K562 (cell line): ENCODE data around the gene PI4K2B.

Source experiments
- CBX2 ChIP-seq: fragments of 200-600 bp; sonication (generic); IDR thresholded peaks from one replicate; pipeline ENCODE4 v1.6.1; 2012; ENCODE audit warnings: mild to moderate bottlenecking, low read length, inconsistent platforms; ENCODE audit not compliant: insufficient read depth, poor library complexity, severe bottlenecking
- CTCF ChIP-seq, 3 experiments: IDR thresholded peaks in 2 of 3; conservative IDR thresholded peaks in 1 of 3; 2 replicates each; pipeline ENCODE4 v1.5.1; 2011 to 2012; ENCODE audit warnings: low read length in 3 of 3, mild to moderate bottlenecking in 3 of 3, control low read depth in 2 of 3, improper control_type of control experiment in 1 of 3, inconsistent platforms in 1 of 3, low read depth in 1 of 3, mixed read lengths in 1 of 3, moderate library complexity in 1 of 3; ENCODE audit not compliant: insufficient read depth in 2 of 3
- FOXA3 ChIP-seq, 2 experiments: fragments of 450-650 bp in 1 of 2; sonication (generic) in 1 of 2; formaldehyde crosslinking; IDR thresholded peaks in 1 of 2; conservative IDR thresholded peaks in 1 of 2; 2 replicates each; pipeline versions ENCODE4 v1.4.0 to v1.8.0; 2020 to 2022; ENCODE audit warnings: mild to moderate bottlenecking in 2 of 2, missing genetic modification reagents in 1 of 2
- HDAC6 ChIP-seq: IDR thresholded peaks from 2 replicates; pipeline ENCODE4 v1.6.1; 2012; ENCODE audit warnings: low read depth, mild to moderate bottlenecking, control low read depth, inconsistent platforms, low read length, moderate library complexity
- HNRNPL ChIP-seq: fragments of 200-400 bp; formaldehyde crosslinking; IDR thresholded peaks from 2 replicates; pipeline ENCODE4 v1.6.1; 2017; ENCODE audit warnings: low read depth, mild to moderate bottlenecking, low read length
- KDM4B ChIP-seq, 2 experiments: fragments of 450-650 bp in 1 of 2; sonication (generic) in 1 of 2; IDR thresholded peaks; 2 replicates each; pipeline ENCODE4 v1.6.1; 2016 to 2017; ENCODE audit warnings: borderline replicate concordance in 2 of 2, antibody characterized with exemption in 1 of 2, low read depth in 1 of 2, mild to moderate bottlenecking in 1 of 2
- MAFF ChIP-seq: IDR thresholded peaks from 2 replicates; pipeline ENCODE4 v1.6.1; 2012; ENCODE audit warnings: low read length, improper control_type of control experiment
- MXI1 ChIP-seq: IDR thresholded peaks from 2 replicates; pipeline ENCODE4 v1.6.1; 2011; ENCODE audit warnings: low read depth, mild to moderate bottlenecking, improper control_type of control experiment, low read length
- ZNF280A ChIP-seq: fragments of 450-650 bp; IDR thresholded peaks from 2 replicates; pipeline ENCODE4 v1.6.1; 2018; ENCODE audit warnings: mild to moderate bottlenecking, low read depth; ENCODE audit not compliant: partially characterized antibody
- TF ChIP-seq, protein P1 (sequence below): sonication (generic); formaldehyde crosslinking; IDR thresholded peaks from 2 replicates; pipeline ENCODE4 v1.9.0; 2022; ENCODE audit warnings: mild to moderate bottlenecking, missing genetic modification reagents
- TF ChIP-seq, protein P2 (sequence below): sonication (generic); formaldehyde crosslinking; IDR thresholded peaks from 2 replicates; pipeline ENCODE4 v1.8.1; 2023; ENCODE audit warnings: mild to moderate bottlenecking, missing genetic modification reagents

DNA sequence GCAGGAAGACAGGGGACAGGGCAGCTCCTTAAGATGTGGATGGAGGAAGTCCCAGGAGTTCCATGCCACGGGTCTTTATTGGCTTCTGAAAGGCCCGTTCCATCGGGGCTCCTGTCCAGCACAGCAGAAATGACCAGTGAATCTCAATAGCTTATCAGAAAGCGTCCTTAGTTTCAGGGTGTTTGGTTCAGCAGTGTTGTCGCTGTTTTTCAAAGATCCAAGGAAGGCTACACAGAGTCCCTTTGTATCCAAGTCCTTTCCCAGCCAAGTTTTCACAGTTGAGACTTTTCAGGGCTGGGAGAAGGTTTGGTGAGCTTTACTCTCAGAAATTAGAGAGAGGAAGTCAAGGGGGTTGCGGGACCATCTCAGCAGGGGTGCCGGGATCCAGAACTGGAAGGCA is 73.8 kb downstream of the PI4K2B start:
- TF ChIP-seq, protein P1, sequence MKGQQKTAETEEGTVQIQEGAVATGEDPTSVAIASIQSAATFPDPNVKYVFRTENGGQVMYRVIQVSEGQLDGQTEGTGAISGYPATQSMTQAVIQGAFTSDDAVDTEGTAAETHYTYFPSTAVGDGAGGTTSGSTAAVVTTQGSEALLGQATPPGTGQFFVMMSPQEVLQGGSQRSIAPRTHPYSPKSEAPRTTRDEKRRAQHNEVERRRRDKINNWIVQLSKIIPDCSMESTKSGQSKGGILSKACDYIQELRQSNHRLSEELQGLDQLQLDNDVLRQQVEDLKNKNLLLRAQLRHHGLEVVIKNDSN (CRISPR knock-in tag): no peak
- no peak for TF ChIP-seq FOXA3 (CRISPR knock-in tag; conservative IDR thresholded peaks at IDR 0.05 in 1 of 2, IDR thresholded peaks at IDR 0.05 in 1 of 2)
- no peak for TF ChIP-seq MXI1
- no peak for TF ChIP-seq HNRNPL
- no peak for TF ChIP-seq CBX2
- no peak for TF ChIP-seq HDAC6
- no peak for TF ChIP-seq KDM4B (IDR thresholded peaks at IDR 0.05; ENCODE audit: borderline replicate concordance in 2 of 2, low read depth in 1 of 2)
- TF ChIP-seq MAFF: no peak
- no peak for TF ChIP-seq ZNF280A
- TF ChIP-seq, protein P2, sequence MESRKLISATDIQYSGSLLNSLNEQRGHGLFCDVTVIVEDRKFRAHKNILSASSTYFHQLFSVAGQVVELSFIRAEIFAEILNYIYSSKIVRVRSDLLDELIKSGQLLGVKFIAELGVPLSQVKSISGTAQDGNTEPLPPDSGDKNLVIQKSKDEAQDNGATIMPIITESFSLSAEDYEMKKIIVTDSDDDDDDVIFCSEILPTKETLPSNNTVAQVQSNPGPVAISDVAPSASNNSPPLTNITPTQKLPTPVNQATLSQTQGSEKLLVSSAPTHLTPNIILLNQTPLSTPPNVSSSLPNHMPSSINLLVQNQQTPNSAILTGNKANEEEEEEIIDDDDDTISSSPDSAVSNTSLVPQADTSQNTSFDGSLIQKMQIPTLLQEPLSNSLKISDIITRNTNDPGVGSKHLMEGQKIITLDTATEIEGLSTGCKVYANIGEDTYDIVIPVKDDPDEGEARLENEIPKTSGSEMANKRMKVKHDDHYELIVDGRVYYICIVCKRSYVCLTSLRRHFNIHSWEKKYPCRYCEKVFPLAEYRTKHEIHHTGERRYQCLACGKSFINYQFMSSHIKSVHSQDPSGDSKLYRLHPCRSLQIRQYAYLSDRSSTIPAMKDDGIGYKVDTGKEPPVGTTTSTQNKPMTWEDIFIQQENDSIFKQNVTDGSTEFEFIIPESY (CRISPR knock-in tag): no peak
- TF ChIP-seq CTCF (IDR thresholded peaks at IDR 0.05 in 2 of 3, conservative IDR thresholded peaks at IDR 0.05 in 1 of 3; ENCODE audit: insufficient read depth in 2 of 3, low read depth in 1 of 3, low read length in 3 of 3): no peak
